ENCODE results near the gene NCS1.

NCS1 gene

GRCh38 chr9:130195638-130196037, 23.4 kb downstream of the NCS1 start:
- no peak for DNase-seq

GRCh38 chr9:130196643-130197042, 24.4 kb downstream of the NCS1 start:
- no peak for DNase-seq

GRCh38 chr9:130197386-130197785, 25.2 kb downstream of the NCS1 start:
- no peak for DNase-seq

- no peak for DNase-seq
Measured at GRCh38 chr9:130197888-130198287, 25.7 kb downstream of the NCS1 start.

GRCh38 chr9:130198501-130199179, 26.4 kb downstream of the NCS1 start:
- DNase-seq = no peak

GRCh38 chr9:130199605-130200004, 27.4 kb downstream of the NCS1 start:
- no peak for DNase-seq

GRCh38 chr9:130200038-130200849, 28.0 kb downstream of the NCS1 start:
- DNase-seq = no peak

- DNase-seq = no peak
Measured at GRCh38 chr9:130201399-130201873, 29.2 kb downstream of the NCS1 start.

GRCh38 chr9:130201974-130202373, 29.8 kb downstream of the NCS1 start:
- DNase-seq = no peak

GRCh38 chr9:130204341-130204740, 32.1 kb downstream of the NCS1 start:
- no peak for DNase-seq

- DNase-seq = no peak
Measured at GRCh38 chr9:130204959-130205358, 32.8 kb downstream of the NCS1 start.

GRCh38 chr9:130205912-130206311, 33.7 kb downstream of the NCS1 start:
- DNase-seq = no peak

- no peak for DNase-seq
Measured at GRCh38 chr9:130206579-130206978, 34.4 kb downstream of the NCS1 start.

- DNase-seq = no peak
Measured at GRCh38 chr9:130207241-130207992, 35.2 kb downstream of the NCS1 start.

- DNase-seq = no peak
Measured at GRCh38 chr9:130208600-130209347, 36.6 kb downstream of the NCS1 start.

GRCh38 chr9:130209422-130209821, 37.2 kb downstream of the NCS1 start:
- DNase-seq = no peak

- no peak for DNase-seq
Measured at GRCh38 chr9:130211548-130212226, 39.5 kb downstream of the NCS1 start.

GRCh38 chr9:130212543-130213297, 40.5 kb downstream of the NCS1 start:
- DNase-seq = no peak

- no peak for DNase-seq
Measured at GRCh38 chr9:130213911-130214761, 41.9 kb downstream of the NCS1 start.

GRCh38 chr9:130214776-130215340, 42.7 kb downstream of the NCS1 start:
- no peak for DNase-seq

Data from stimulated activated naive CD4-positive, alpha-beta T cell treated with Interleukin-2 at 50 U/mL for 16 hours (primary cell).